ENCODE measurements around the gene TVP23B.
"Not testable (repeated sequence)": the region's sequence is repeated elsewhere in the genome, so short reads cannot be mapped to it uniquely, and the experiment has no call there.

- TF ChIP-seq, protein P1, sequence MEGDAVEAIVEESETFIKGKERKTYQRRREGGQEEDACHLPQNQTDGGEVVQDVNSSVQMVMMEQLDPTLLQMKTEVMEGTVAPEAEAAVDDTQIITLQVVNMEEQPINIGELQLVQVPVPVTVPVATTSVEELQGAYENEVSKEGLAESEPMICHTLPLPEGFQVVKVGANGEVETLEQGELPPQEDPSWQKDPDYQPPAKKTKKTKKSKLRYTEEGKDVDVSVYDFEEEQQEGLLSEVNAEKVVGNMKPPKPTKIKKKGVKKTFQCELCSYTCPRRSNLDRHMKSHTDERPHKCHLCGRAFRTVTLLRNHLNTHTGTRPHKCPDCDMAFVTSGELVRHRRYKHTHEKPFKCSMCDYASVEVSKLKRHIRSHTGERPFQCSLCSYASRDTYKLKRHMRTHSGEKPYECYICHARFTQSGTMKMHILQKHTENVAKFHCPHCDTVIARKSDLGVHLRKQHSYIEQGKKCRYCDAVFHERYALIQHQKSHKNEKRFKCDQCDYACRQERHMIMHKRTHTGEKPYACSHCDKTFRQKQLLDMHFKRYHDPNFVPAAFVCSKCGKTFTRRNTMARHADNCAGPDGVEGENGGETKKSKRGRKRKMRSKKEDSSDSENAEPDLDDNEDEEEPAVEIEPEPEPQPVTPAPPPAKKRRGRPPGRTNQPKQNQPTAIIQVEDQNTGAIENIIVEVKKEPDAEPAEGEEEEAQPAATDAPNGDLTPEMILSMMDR (IDR thresholded peaks at IDR 0.05), result not testable (repeated sequence)
- not testable (repeated sequence) for TF ChIP-seq ZFX (IDR thresholded peaks at IDR 0.05; ENCODE audit: borderline replicate concordance)
Observed at GRCh38 chr17:18821430-18821829, 40.4 kb downstream of the TVP23B start.

Data from 22Rv1 (cell line).